Epidermal melanocyte (primary cell): Measurements from ENCODE around the gene NCMAP.
"Not testable (repeated sequence)": the region's sequence is repeated elsewhere in the genome, so short reads cannot be mapped to it uniquely, and the experiment has no call there.

Experiments
- DNase-seq: peaks from one replicate; pipeline ENCODE4 v3.0.0; 2011; ENCODE audit warnings: low spot score; ENCODE audit not compliant: insufficient read length

Gene NCMAP

GRCh38 chr1:24555591-24556413, at the start of gene NCMAP:
TSS of gene NCMAP (plus strand) at chr1:24556087. CDS start at chr1:24595431, 39,344 bp downstream.
- DNase-seq = no peak

DNA sequence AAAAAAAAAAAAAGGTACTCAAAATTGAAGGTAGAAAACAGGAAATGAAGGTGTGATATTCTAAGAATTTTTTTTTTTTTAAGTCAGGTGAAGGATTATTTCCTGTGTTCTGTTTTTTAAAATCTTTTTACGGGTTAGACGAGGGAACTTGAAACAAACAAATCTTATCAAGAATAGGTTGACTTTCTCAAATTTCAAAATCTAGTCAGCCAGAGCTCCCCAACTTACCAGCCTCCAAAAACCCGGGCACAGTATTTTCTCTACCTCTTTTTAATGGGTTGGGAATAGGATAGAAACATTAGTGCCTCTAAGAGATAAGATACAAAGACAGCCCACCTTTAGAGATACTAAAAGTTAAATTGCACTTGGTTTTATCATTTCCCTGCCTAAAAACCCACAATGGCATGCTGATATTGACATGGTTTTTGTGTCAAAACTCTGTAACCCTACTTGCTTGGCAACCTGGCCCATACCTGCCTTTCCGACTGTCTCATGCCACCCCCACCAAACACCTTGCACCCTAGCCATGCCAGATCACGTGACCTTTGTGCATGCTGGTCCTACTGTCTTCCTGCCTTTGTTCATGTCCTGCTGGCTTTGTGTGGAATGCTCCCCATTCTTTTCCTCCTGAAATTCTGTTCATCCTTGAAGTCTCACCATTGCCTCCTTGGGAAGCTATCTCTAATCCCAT, 49.1 kb upstream of the NCMAP start:
- DNase-seq = no peak

DNA sequence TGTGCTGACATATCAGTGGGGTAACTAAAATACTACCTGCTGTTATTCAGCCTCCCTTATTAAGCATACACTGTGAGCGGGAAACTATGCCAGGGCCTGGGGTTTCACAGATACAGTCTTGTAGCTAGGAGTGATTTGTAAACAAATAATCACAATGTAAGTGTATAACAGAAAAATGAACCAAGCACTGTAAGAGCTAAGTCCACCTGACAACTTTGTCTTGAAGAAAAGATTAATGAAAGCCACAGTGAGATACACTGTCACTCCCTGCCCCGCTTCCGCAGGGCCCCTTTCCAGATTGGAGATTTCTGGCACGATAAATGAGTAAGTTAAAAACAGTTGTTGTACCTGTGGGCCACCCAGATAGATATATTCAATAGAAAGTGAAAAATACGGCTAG, 48.5 kb upstream of the NCMAP start:
- DNase-seq = no peak

GRCh38 chr1:24508911-24509310, 47.0 kb upstream of the NCMAP start:
- DNase-seq = no peak

DNA sequence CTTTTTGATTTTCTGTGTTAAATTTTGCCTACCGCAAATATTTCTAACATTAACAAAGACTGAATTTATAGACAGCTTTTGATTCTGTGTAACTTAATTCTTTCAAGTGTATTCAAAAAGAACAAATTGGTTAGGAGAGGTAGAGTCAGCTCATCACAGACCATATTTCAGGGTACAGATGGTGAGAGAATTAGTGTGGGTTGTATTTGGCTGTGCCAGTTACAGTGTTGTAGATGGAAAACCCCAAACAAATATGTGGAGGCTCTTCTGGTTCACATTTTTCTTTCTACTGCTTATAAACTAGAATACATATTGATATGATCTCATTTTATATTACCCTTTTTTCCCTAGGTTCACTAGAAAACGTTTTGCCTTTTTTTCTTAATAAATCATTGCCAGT, 42.2 kb upstream of the NCMAP start:
- no peak for DNase-seq

DNA sequence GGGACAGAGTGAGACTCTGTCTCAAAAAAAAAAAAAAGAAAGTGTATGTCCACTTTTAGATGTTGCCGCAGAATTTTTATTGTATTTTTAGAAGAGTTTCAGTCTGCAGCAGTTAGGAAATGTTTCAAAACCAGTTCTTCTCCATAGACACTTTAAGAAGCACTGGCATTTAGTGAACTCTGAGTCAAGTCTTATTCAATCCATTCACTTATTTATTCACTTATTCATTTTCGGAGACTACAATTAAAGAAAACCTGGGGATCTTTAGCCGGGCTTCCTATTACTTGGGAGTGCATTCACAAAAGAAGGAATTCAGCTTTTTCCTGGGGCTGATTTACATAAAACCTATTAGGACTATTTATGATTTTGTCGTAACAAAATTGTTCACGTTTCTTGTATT, 40.9 kb upstream of the NCMAP start:
- no peak for DNase-seq

DNA sequence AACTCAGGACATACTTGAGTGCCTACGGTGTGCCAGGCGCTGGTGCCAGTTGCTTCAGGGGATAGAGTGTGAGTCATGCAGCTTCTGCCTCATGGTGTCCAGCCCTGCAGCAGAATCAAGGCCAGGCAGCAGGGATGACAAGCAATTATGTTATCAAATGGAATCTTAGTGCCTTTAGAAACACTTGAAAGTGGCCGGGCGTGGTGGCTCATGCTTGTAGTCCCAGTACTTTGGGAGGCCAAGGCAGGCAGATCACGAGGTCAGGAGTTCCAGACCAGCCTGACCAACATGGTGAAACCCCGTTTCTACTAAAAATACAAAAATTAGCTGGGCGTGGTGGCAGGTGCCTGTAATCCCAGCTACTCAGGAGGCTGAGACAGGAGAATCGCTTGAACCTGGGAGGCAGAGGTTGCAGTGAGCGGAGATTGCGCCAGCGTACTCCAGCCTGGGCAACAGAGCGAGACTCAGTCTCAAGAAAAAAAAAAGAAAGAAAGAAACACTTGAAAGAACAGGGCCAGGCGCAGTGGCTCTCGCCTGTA, 40.1 kb upstream of the NCMAP start:
- DNase-seq = not testable (repeated sequence)

DNA sequence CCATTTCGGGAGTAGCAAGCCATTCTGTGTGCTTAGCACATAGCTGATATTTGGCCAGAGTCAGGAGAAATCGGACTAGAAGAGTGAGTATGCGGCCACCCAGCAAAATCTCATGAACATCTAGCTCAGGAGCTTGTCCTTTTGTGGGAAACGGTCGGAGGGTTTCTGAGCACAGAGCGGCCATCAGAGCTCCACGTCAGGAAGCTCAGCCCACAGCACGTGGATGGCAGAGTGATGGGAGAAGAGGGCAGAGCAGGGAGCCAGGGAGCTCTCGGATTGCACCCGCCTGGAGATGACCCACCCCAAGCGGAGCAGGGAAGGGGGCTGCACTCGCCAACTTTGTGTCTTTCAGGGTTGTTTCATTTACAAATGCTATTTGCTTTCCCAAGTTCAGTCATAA, 39.4 kb upstream of the NCMAP start:
- no peak for DNase-seq

GRCh38 chr1:24517898-24518297, 38.0 kb upstream of the NCMAP start:
- no peak for DNase-seq

DNA sequence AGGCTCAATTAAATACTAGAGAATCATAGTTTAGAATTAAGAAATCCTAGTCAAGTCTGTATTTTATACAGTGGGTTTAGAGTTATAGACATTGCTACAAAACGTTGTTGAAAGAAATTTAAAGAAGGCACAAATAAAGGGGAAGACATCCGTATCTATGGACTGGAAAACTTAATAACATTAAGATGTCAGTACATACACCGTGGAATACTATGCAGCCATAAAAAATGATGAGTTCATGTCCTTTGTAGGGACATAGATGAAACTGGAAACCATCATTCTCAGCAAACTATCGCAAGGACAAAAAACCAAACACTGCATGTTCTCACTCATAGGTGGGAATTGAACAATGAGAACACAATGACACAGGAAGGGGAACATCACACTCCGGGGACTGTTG, 35.6 kb upstream of the NCMAP start:
- DNase-seq = not testable (repeated sequence)

- DNase-seq = no peak
Observed at GRCh38 chr1:24525606-24526005, 30.3 kb upstream of the NCMAP start.

DNA sequence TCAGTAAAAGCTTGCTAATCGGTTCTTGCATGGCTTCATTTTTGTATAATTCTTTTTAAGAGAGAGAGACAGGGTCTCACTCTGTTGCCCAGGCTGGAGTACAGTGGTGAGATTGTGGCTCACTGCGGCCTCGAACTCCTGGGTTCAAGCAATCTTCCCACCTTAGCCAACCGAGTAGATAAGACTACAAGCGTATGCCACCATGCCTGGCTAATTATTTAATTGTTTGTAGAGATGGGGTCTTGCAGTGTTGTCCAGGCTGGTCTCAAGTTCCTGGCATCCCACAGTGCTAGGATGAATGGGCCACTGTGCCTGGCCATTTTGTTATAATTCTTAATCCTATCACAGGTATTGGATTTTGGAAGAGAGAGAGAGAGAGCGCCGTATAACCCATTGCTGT, 29.8 kb upstream of the NCMAP start:
- no peak for DNase-seq

GRCh38 chr1:24526940-24527542, 28.8 kb upstream of the NCMAP start:
- DNase-seq = no peak

GRCh38 chr1:24528744-24529143, 27.1 kb upstream of the NCMAP start:
- DNase-seq = no peak

DNA sequence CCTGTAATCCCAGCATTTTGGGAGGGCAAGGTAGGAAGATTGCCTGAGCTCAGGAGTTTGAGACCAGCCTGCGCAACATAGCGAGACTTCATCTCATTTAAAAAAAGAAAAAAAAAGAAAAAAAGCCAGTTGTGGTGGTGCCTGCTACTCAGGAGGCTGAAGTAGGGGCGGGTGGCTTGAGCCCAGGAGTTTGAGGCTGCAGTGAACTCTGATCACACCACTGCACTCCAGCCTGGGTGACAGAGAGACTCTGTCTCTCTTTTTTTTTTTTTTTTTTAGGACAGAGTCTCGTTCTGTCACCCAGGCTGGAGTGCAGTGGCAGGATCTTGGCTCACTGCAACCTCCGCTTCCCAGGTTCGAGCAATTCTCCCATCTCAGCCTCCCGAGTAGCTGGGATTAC, 26.6 kb upstream of the NCMAP start:
- DNase-seq = not testable (repeated sequence)

DNA sequence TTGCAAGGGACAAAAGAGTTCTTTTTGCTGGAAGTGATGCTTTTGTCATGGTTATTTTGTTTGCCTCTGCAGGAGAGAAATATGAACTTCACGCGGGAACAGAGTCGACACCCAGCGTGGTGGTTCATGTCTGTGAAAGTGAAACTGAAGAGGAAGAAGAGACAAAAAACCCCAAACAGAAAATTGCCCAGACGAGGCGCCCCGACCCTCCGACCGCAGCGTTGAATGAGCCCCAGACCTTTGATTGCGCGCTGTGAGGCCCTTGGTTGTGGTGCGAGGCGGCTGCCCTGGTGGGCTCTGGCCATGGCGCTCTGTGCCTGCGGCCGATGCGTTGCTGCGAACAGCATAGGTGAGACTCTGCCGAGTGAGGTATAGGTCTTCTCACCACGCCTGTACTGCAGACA, 20.9 kb upstream of the NCMAP start:
- no peak for DNase-seq

GRCh38 chr1:24535778-24536177, 20.1 kb upstream of the NCMAP start:
- DNase-seq = no peak

DNA sequence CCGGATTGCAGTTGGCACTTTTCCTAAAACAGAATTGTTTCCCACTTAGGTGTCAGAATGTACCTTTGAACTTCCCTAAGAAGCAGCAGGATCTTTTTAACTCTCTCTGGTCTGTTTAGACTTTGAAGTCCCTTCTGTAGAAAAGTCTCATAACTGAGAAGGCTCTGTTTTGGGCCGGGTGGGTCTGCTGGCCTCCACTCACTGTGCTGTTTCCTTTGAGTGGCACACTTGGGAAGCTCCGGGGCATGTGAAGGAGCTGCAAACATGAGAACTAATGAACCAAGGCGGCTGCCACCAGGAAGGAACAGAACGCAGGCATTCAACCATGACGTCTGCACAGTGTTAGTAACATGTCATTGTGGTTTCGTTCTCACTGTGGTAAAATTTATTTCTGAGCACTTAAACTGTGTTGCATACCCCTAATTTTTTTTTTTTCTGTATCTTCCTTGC, 19.5 kb upstream of the NCMAP start:
- peak; percentile 31 for DNase-seq

- DNase-seq = no peak
Observed at GRCh38 chr1:24540051-24540905, 15.6 kb upstream of the NCMAP start.

DNA sequence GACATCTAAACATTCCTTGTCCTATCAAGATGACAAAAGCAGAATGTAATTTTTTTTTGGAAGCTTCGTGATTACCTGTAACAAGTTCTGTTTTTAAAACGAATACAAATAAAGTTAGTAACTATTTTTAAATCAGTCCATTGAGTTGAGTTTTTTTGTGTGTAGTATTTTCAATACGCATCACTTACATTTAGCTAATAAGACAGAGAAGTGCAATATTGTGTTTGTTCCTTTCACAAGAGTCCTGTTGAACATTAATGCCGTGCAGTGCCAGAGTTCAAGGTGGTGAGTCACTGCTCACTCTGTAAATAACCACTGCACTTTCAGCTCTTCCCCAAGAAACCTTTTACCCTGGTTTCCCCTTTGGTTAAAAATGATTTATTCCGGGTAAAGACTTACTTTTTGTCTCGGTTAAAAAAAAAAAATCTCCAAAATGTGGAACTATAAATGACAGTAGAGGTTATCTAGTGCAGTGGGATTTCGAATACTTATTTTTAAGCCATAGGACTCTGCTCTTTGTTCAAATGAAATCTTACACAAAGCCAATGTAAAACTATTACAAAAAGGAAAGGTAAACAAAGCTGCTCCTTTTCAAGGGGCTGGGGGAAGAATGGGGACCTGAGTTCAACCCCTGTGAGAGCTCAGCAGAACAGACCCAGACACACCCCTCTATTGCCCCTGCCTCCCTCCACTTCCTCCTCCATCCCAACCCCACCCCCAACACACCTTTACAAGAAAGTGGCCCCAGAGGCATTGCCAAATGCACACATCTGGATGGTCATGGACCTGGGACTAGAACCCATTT, 14.8 kb upstream of the NCMAP start:
- DNase-seq = no peak
